Right lobe of liver (tissue), 4 donors: ENCODE measurements around the gene NKAIN2.

Source experiments
- POLR2A ChIP-seq: fragments of 450-650 bp; IDR thresholded peaks from one replicate; pipeline ENCODE4 v1.6.1; 2017; ENCODE audit warnings: antibody characterized with exemption, mild to moderate bottlenecking
- TF ChIP-seq, protein P1 (sequence below), 4 donors: fragments of 200-600 bp in 3 of 4; fragments of 450-650 bp in 1 of 4; IDR thresholded peaks; one replicate each; pipeline versions ENCODE4 v1.5.1 to v1.8.0; 2016 to 2022; ENCODE audit warnings: antibody characterized with exemption in 4 of 4, mild to moderate bottlenecking in 2 of 4
- donor health status: DM: no; HTN: no; CAD: no.
- donor health status: DM: no; HTN: no; CAD: no.
- donor health status: DM: no; HTN: yes; CAD: no.

DNA sequence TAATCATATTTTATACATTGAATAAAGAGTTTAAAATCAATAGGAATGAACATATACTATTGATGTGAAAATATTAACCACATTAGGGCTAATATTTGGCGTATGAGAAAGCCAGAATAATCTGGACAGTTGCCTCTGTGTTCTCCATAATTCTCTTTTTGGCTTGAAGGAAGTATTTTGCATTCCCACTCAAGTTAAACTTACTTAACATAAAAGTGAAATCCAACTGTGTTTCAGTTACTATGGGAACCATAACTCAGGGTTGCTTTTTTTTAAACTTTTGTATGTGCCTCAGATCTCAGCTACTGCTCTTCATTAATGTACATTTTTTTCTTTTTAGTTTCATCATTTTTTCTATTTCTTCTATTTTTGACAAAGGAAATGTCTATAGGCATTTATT, 479.8 kb downstream of the NKAIN2 start:
- TF ChIP-seq, protein P1, sequence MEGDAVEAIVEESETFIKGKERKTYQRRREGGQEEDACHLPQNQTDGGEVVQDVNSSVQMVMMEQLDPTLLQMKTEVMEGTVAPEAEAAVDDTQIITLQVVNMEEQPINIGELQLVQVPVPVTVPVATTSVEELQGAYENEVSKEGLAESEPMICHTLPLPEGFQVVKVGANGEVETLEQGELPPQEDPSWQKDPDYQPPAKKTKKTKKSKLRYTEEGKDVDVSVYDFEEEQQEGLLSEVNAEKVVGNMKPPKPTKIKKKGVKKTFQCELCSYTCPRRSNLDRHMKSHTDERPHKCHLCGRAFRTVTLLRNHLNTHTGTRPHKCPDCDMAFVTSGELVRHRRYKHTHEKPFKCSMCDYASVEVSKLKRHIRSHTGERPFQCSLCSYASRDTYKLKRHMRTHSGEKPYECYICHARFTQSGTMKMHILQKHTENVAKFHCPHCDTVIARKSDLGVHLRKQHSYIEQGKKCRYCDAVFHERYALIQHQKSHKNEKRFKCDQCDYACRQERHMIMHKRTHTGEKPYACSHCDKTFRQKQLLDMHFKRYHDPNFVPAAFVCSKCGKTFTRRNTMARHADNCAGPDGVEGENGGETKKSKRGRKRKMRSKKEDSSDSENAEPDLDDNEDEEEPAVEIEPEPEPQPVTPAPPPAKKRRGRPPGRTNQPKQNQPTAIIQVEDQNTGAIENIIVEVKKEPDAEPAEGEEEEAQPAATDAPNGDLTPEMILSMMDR (IDR thresholded peaks at IDR 0.05): no peak
- TF ChIP-seq POLR2A: no peak
